ENCODE data around the gene METTL5. TPM values are rescaled to one million over a fixed set of nuclear protein-coding genes. Genes with fewer than 3 reads are reported as not detected.

METTL5 gene
- total RNA-seq, 4 donors from 2014 or later = 34.2 to 283 (median 42.8) TPM

DNA sequence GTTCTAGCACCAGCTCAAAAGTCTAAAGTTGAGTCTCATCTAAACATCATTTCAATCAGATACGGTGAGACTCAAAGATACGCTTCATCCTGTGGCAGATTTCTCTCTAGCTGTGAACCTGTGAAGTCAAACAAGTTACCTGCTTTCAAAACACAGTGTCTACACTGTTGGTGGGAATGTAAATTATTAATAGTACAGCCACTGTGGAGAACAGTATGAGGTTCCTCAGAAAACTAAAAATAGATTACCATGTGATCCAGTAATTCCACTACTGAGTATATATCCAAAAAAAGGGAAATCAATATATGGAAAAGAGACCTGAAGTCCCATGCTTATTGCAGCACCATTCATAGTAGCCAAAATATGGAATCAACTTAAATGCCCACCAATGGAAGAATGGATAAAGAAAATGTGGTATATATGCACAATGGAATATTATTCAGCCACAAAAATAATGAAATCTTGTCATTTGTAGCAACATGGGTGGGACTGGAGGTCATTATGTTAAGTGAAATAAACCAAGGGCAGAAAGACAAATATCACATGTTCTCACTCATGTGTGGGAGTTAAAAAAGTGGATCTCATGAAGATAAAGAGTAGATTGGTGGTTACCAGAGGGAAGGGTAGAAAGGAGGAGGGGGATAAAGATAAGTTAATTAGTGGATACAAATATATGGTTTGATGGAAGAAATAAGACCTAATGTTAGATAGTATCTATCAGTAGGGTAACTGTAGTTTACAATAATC is 14.2 kb upstream of the METTL5 start:
- DNase-seq (ENCODE audit: low spot score in 2 of 2) = no peak
- intact Hi-C loops (cut with DNase I; ENCODE audit: low total_unique reads) = no loop called here
- 91 to 97% methylated on average over 2 of the region's 2 CpGs for WGBS, 2 donors
- no peak overlapping the region for H3K4me3 ChIP-seq (ENCODE audit: low read depth, poor library complexity, severe bottlenecking)
- TF ChIP-seq POLR2A (IDR thresholded peaks at IDR 0.05) (no peak), CTCF (IDR thresholded peaks at IDR 0.05) (no peak)

DNA sequence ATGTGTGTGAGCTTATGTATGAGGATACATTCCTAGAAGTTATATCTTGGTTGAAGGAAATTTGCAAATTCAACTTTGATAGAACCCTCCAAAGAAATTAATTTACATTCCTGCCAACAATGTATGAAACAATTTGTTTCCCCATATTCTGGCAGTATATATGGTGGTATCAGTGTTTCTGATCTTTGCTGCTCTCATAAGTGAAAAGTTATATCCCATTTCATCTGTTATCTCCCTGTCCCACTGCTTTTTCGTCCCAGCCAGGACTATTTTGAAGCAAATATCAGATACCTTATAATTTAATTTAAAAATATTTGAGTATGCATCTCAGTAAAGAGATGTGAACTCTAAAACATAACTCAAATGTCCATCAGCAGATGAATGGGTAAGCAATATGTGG is 9.7 kb upstream of the METTL5 start:
- WGBS, 2 donors = 78 to 84% methylated on average over 1 of the region's 1 CpG
- intact Hi-C loops (cut with DNase I; ENCODE audit: low total_unique reads) = no loop called here
- DNase-seq (ENCODE audit: low spot score in 2 of 2) = no peak
- no peak overlapping the region for H3K4me3 ChIP-seq (ENCODE audit: low read depth, poor library complexity, severe bottlenecking)
- no peak for TF ChIP-seq POLR2A (IDR thresholded peaks at IDR 0.05)
- no peak for TF ChIP-seq CTCF (IDR thresholded peaks at IDR 0.05)

DNA sequence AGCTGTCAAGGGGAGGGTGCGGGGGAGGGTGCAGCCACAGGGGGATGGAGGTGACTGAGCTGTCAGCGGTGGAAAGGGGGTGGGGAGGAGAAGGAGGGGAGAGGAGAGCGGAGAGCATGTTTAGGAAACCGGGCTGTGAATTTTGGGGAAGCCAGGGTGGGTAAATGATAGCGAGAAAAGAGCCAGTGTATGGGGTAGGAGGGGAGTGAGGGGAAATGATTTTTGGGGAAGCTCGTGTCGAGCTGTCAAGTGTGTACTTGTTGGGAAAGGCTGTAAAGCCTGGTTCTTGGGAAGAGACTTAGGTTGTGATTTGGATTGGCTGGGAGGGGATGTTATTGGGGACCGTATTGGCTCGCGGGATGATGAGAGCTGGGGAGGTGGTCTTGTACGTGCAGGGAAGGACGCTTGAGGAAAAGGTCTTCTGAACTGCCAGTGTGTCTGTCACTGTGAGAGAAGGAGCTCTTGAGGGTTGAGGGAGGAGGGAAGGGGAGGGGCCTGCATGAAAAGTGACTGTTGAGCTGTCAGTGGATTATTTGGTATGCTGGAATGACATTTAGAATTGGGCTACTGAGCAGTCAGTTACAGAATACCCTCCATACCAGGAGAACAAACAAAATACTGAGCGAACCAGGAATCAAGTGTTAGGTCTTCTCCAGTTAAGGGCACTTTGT is 3.6 kb upstream of the METTL5 start:
- 0 to 1% methylated on average over 13 of the region's 13 CpGs for WGBS, 2 donors
- DNase-seq (ENCODE audit: low spot score in 2 of 2) = peak; percentile 40 to 82
- no peak for TF ChIP-seq CTCF (IDR thresholded peaks at IDR 0.05)
- no peak for TF ChIP-seq POLR2A (IDR thresholded peaks at IDR 0.05)
- peak overlapping the region; percentile 94 for H3K4me3 ChIP-seq (ENCODE audit: low read depth, poor library complexity, severe bottlenecking)
- intact Hi-C loops (cut with DNase I; ENCODE audit: low total_unique reads) = no loop called here

DNA sequence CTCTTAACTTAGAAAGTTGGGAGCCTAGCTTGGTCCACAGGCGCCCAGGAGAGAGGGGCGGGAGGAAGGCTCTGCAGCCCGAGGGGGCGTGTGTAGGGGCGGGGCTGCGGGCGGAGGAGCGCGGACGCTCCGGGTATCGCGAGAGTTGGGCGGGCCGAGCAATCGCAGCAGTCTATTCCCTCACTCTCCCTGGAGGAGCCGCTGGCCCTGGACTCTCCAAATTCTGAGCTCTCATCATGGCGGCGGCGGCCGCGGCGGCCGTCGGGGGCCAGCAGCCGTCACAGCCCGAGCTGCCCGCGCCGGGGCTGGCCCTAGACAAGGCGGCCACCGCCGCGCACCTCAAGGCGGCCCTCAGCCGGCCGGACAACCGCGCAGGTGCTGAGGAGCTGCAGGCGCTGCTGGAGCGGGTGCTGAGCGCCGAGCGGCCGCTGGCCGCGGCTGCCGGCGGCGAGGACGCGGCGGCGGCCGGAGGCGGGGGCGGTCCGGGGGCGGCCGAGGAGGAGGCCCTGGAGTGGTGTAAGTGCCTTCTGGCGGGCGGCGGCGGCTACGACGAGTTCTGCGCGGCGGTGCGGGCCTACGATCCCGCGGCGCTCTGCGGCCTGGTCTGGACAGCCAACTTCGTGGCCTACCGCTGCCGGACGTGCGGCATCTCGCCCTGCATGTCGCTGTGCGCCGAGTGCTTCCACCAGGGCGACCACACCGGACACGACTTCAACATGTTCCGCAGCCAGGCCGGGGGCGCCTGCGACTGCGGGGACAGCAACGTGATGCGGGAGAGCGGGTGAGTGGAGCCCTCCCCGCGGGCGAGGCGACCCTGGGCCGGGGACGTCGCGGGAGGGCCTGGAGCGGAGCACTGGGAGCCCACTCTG is 2.8 kb upstream of the METTL5 start, which contains the start of gene UBR3:
Gene UBR3 (plus strand): TSS at position 183 of the 869 bp plus-strand sequence. CDS start 54 bp downstream, at position 237.
- DNase-seq (ENCODE audit: low spot score in 2 of 2) = peak; percentile 91 to 98
- 0% methylated on average over 56 to 80 of the region's 104 CpGs for WGBS, 2 donors
- no peak for TF ChIP-seq CTCF (IDR thresholded peaks at IDR 0.05)
- peak in 1 of 2 donors; percentile 53 for TF ChIP-seq POLR2A (IDR thresholded peaks at IDR 0.05)
- intact Hi-C loops (cut with DNase I; ENCODE audit: low total_unique reads) = no loop called here
- peak within 1 kb of the TSS; percentile 94 for H3K4me3 ChIP-seq (ENCODE audit: low read depth, poor library complexity, severe bottlenecking)

- peak overlapping the region; percentile 90 for H3K4me3 ChIP-seq (ENCODE audit: low read depth, poor library complexity, severe bottlenecking)
- TF ChIP-seq POLR2A (IDR thresholded peaks at IDR 0.05) (no peak), CTCF (IDR thresholded peaks at IDR 0.05) (no peak)
- DNase-seq (ENCODE audit: low spot score in 2 of 2) = no peak
- intact Hi-C loops (cut with DNase I; ENCODE audit: low total_unique reads) = no loop called here
- 16 to 18% methylated on average over 4 of the region's 4 CpGs for WGBS, 2 donors
Observed at GRCh38 chr2:169823996-169824372, 721 bp downstream of the METTL5 start.
